Measurements from ENCODE around the gene DAAM1. TPM values are rescaled to one million over a fixed set of nuclear protein-coding genes. Genes with fewer than 3 reads are reported as not detected.

DAAM1 gene
- total RNA-seq, 1 donor from 2014 or later = 38.0 TPM

- no peaks in the 10 kb centered on the region for H3K36me3 ChIP-seq (ENCODE audit: insufficient read depth, low read length)
- peaks cover 31% of the 10 kb centered on the region for H3K36me3 Mint-ChIP-seq (ENCODE audit: low read depth, unreplicated experiment)
These were observed 79.5 kb downstream of the DAAM1 start for GRCh38 chr14:59268011-59268410.

DNA sequence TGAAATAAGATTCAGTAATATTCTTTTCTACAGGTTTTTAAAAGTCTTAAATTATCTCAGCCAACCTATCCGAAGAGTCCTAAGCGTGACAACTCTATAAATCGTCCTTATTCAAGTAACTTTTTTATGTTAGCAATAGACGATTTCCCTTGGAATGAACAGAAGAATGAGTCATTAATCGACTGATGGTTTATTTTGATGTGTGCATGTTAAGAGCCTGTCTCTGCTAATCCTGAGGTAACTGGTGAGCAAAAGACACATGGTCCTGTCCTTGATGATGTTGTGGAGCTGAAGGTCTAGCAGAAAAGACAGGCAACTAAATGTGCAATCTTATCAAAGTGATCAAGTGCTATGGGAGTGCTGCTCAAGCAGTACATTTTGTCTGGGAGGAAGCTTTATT, 80.4 kb downstream of the DAAM1 start:
- Histone ChIP-seq H3K9me3 (ENCODE audit: insufficient read depth, low read depth, low read length) (no peaks in the 10 kb centered on the region), H3K27ac (ENCODE audit: low read depth, low read length) (no peak overlapping the region), H3K9ac (ENCODE audit: low read length) (no peak overlapping the region), H3K4me1 (ENCODE audit: insufficient read depth, low read length) (peaks cover 5% of the 10 kb centered on the region), H3K4me2 (ENCODE audit: low read length) (no peak overlapping the region), H3K4me3 (ENCODE audit: insufficient read depth, low read depth, low read length) (no peak overlapping the region), H3K36me3 (ENCODE audit: insufficient read depth, low read length) (no peaks in the 10 kb centered on the region), H4K20me1 (ENCODE audit: insufficient read depth, low read length) (no peaks in the 10 kb centered on the region), H3K79me2 (ENCODE audit: insufficient read depth, low read length) (no peaks in the 10 kb centered on the region), H3K27me3 (ENCODE audit: insufficient read depth, low read length) (no peaks in the 10 kb centered on the region), H2AFZ (ENCODE audit: low read depth, low read length) (no peak overlapping the region)
- no peaks in the 10 kb centered on the region for H3K9me3 Mint-ChIP-seq (ENCODE audit: unreplicated experiment)
- peaks cover 13% of the 10 kb centered on the region for H3K4me1 Mint-ChIP-seq (ENCODE audit: low read depth, unreplicated experiment)
- FAIRE-seq (no peak), DNase-seq (ENCODE audit: low read depth) (peak; percentile 59)
- peaks cover 30% of the 10 kb centered on the region for H3K36me3 Mint-ChIP-seq (ENCODE audit: low read depth, unreplicated experiment)
- H3K27ac Mint-ChIP-seq (ENCODE audit: unreplicated experiment) = no peak overlapping the region
- H3K4me3 Mint-ChIP-seq (ENCODE audit: unreplicated experiment) = no peak overlapping the region
- H3K27me3 Mint-ChIP-seq (ENCODE audit: low read depth, unreplicated experiment) = no peaks in the 10 kb centered on the region
- no peak for TF ChIP-seq CTCF (IDR thresholded peaks at IDR 0.05; ENCODE audit: insufficient read depth, low read depth, low read length)
- TF ChIP-seq EZH2 (IDR thresholded peaks at IDR 0.05; ENCODE audit: insufficient read depth, low read length) = no peak

More at GRCh38 chr14:59268011-59268410, 79.5 kb downstream of the DAAM1 start:
- Mint-ChIP-seq H3K27me3 (ENCODE audit: low read depth, unreplicated experiment) (no peaks in the 10 kb centered on the region), H3K9me3 (ENCODE audit: unreplicated experiment) (no peaks in the 10 kb centered on the region), H3K4me1 (ENCODE audit: low read depth, unreplicated experiment) (peaks cover 9% of the 10 kb centered on the region), H3K27ac (ENCODE audit: unreplicated experiment) (no peak overlapping the region), H3K4me3 (ENCODE audit: unreplicated experiment) (no peak overlapping the region)
- DNase-seq (ENCODE audit: low read depth) (peak; percentile 43), FAIRE-seq (no peak)
- Histone ChIP-seq H3K4me3 (ENCODE audit: insufficient read depth, low read depth, low read length) (no peak overlapping the region), H3K4me1 (ENCODE audit: insufficient read depth, low read length) (peaks cover 5% of the 10 kb centered on the region), H3K79me2 (ENCODE audit: insufficient read depth, low read length) (no peaks in the 10 kb centered on the region), H3K9me3 (ENCODE audit: insufficient read depth, low read depth, low read length) (no peaks in the 10 kb centered on the region), H2AFZ (ENCODE audit: low read depth, low read length) (no peak overlapping the region), H3K27me3 (ENCODE audit: insufficient read depth, low read length) (no peaks in the 10 kb centered on the region), H4K20me1 (ENCODE audit: insufficient read depth, low read length) (no peaks in the 10 kb centered on the region), H3K4me2 (ENCODE audit: low read length) (peak overlapping the region; percentile 9), H3K9ac (ENCODE audit: low read length) (no peak overlapping the region), H3K27ac (ENCODE audit: low read depth, low read length) (no peak overlapping the region)
- TF ChIP-seq EZH2 (IDR thresholded peaks at IDR 0.05; ENCODE audit: insufficient read depth, low read length) (no peak), CTCF (IDR thresholded peaks at IDR 0.05; ENCODE audit: insufficient read depth, low read depth, low read length) (no peak)

DNA sequence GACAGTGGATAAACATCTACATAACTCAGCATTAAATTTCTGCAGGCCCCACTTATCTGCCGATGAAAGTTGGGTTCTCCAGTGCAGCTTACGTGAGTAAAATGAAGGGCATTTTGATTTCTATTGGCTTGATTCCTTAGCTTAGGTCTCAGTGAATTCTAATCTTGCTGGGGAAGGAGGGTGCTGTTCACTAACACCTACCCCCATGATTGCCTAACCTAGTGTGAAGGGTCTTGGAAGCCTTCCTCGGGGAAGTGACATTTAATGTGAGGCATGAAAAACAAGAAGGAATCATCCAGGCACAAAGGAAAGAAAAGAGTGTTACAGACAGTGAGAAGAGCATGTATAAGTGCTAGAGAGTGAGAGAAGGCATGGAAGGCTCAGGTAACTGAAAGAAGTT, 81.0 kb downstream of the DAAM1 start:
- Histone ChIP-seq H3K79me2 (ENCODE audit: insufficient read depth, low read length) (no peaks in the 10 kb centered on the region), H3K36me3 (ENCODE audit: insufficient read depth, low read length) (no peaks in the 10 kb centered on the region), H3K4me1 (ENCODE audit: insufficient read depth, low read length) (peaks cover 8% of the 10 kb centered on the region), H2AFZ (ENCODE audit: low read depth, low read length) (no peak overlapping the region), H3K9me3 (ENCODE audit: insufficient read depth, low read depth, low read length) (no peaks in the 10 kb centered on the region), H3K9ac (ENCODE audit: low read length) (no peak overlapping the region), H3K27me3 (ENCODE audit: insufficient read depth, low read length) (no peaks in the 10 kb centered on the region), H4K20me1 (ENCODE audit: insufficient read depth, low read length) (no peaks in the 10 kb centered on the region), H3K27ac (ENCODE audit: low read depth, low read length) (no peak overlapping the region), H3K4me2 (ENCODE audit: low read length) (no peak overlapping the region), H3K4me3 (ENCODE audit: insufficient read depth, low read depth, low read length) (no peak overlapping the region)
- TF ChIP-seq CTCF (IDR thresholded peaks at IDR 0.05; ENCODE audit: insufficient read depth, low read depth, low read length) (no peak), EZH2 (IDR thresholded peaks at IDR 0.05; ENCODE audit: insufficient read depth, low read length) (no peak)
- no peak overlapping the region for H3K4me3 Mint-ChIP-seq (ENCODE audit: unreplicated experiment)
- H3K9me3 Mint-ChIP-seq (ENCODE audit: unreplicated experiment) = no peaks in the 10 kb centered on the region
- FAIRE-seq (no peak), DNase-seq (ENCODE audit: low read depth) (no peak)
- H3K27ac Mint-ChIP-seq (ENCODE audit: unreplicated experiment) = no peak overlapping the region
- peaks cover 16% of the 10 kb centered on the region for H3K4me1 Mint-ChIP-seq (ENCODE audit: low read depth, unreplicated experiment)
- peaks cover 28% of the 10 kb centered on the region for H3K36me3 Mint-ChIP-seq (ENCODE audit: low read depth, unreplicated experiment)
- H3K27me3 Mint-ChIP-seq (ENCODE audit: low read depth, unreplicated experiment) = no peaks in the 10 kb centered on the region

Measured in astrocyte (in vitro differentiated cells and primary cell).